Activated CD8-positive, alpha-beta memory T cell treated with anti-CD3 and anti-CD28 coated beads, Interleukin-2, amount 50 U/mL, for 1 hour (primary cell): ENCODE results near the gene TMPRSS6.

Source experiments
- DNase-seq: peaks from one replicate; pipeline ENCODE4 v3.0.0-alpha.2; 2020; ENCODE audit errors: extremely low read depth

Gene TMPRSS6

DNA sequence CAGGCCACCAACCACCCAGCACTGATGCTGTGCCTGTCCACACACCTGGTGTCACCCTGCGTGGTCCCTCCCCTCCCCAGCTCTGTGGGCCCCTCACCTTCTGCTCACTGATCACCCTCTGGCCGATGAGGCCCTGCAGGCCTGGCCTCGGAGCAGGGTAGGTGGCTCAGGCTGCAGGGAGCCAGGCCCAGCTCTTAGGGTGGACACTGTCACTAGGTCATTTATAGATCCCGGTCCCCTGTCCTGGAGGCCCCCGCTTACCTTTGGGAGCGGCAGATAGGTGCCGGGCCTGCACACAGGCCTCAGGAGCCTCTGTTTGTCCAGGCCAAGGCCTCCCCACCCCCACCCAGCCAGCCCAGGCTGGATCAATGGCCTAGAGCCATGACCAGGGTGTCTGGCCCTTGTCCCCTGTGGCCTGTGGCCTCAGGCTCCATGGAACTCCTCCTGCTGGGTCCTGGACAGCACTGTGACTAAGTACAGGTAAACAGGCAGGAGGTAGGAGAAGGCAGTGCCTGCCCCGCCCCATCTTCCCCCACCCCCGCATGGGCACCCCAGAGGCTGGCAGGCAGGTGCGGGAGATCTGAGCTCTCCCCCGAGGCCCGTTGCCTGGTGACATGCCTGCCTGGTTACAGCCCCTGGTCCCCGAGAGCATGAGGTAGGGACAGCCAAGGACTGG, at the start of gene TMPRSS6:
TMPRSS6 (minus strand) TSS at position 472 of the 676 bp plus-strand sequence. CDS start 6,296 bp downstream, outside the sequence.
- no peak for DNase-seq

DNA sequence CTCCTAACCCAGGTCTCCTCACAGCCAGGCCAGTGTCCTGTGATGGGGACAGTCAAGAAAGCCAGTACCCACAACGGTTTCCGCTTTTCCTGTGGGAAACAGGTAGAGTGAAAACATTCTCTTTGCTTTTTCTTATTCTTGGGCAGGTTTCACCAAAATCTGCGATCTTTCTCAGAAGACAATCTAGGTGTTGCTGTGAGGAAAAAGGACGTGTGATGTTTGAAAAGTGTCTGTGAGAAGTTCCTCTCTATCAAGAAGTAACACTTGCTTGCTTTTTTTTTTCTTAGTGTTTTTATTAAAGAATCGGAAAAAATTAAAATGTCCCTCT, 49.4 kb upstream of the TMPRSS6 start:
- no peak for DNase-seq

DNA sequence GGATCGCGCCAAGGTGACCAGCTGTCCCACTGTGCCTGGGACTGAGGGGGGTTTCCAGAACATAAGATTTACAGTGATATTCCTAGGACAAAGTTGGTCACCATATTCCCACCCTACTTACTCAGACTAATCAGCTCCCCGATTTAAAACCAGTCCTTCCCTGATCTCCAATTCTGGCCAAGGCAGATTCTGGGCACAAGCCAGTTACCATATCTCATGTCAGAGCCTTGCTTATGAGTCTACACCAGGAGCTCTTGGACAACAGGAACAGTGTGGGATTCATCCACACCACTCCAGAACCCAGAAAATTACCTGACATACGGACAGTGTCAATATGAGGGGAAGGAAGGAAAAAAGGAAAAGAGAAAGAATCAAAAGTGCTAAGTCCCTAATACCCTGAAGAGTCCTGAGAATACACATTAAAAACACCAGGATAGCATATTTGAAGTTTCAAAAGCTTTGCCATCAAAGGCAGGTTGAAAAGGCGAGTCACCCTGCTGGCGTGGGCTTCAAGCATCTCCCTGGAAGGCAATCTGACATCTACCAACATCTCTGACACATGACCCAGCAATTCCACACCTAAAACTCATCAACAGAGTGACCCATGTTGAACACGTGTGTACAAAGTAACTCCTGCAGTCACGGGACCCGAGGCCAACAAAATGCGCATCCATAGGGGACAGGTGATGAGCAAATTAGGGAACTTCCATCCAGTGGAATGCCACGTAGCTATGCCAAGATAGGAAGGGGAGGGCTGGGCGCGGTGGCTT, 48.2 kb upstream of the TMPRSS6 start:
- no peak for DNase-seq

DNA sequence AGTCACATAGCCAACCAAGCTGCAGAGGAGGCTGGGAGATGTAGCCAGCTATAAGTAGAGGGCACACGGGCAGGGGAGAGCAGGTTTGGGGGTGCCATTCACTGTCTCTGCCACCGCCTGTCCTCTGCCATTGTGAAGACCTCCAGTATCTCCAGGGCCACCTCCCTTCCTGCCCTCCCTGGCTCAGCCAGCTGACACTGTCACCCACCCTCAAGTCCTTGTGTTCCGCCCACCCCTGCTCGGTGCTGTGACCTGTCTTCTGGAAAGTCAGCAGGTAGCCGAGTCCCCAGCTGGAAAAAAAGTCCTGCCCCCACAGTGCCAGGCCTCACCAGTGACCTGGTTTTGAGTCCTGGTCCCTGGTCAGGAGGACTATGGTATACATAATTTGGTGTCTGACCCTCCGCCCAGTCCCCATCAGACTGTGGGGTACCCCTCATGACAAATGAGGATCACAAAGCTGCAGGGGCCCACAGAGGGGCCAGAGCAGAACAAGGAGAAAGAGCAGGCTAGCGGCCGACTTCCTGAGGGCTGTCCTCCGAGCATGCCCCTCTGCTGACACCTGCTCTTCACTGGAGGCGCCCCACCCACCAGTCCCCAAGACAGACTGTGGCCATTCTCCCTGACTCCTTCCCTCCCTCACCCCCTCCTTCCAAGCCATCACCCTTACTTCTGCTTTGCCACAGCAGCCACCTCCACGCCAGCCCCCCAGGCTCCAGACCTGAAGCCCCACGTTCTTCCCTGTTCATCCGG, 47.3 kb upstream of the TMPRSS6 start:
- DNase-seq = no peak

DNA sequence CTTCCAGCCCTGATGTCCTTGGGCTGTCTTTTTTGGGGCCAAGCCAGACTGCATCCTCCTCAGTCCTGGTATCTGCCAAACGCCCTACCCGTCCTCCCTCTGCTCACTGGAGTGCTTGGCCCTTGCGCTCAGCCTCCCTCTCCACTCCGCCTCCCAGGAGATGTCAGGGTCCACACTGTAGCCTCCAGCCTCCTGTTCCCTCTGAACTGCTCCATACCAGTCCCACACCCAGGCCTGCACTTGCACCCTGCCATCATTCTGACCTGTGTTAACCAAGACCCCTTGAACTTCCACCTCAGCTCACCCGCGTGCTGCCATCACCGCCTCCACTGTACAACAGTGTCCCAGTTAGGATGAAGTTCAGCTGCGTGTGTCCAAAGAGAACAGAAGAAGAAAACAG, 46.5 kb upstream of the TMPRSS6 start:
- DNase-seq = no peak

DNA sequence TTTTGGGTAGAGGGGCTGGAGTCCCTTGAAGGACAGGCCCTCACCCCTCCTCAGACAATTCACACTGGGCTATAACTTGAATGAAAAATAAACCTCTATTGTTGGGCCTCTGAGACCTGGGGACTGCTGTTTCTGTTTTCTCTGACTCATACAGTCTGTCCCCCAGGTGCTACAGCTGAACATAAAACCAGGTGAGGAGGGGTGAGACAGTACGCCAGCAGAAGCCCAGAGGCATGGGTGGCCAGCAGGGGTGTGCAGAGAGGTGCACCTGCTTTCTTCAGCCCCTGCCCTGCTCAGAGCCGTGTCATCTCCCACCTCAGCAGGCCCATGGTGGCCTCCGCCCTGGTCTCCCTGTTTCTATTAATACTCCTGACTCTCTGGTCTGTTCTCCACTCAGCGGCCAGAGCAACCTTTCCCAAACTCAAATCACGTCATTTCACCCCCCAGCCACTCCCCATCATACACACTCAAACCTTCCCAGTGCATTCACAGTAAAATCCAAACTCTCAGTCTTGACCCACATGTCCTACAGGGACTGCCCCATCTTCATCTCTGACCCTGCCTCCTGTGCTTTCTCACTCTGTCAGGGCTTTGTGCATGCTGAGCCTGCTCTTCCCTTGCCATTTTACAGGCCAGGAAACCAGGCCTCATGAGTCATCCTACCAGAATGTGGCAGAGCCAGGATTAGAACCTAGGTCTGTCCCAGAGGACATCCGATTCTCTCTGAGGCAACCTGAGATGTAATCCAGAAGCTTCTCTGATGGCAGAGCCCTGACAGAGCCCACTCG, 45.6 kb upstream of the TMPRSS6 start:
- no peak for DNase-seq

DNA sequence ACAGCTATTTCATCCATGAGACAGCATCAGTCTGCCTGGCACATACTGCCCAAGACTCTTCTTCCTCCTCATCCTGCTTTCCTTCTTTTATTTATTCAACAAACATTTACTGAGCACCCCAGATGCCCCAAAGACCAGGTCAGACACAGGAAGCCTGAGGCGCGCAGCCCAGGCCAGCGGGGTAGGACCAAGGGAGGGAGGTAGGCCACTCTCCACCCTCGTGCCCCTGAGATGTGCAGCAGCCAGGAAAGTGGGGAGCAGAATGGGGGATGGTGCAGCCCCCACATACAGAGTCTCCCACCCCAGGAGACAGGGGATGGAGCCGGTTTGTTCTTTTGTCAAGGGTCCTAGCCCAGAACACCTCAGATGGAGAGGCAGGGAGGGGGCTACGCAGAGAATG, 44.4 kb upstream of the TMPRSS6 start:
- no peak for DNase-seq

DNA sequence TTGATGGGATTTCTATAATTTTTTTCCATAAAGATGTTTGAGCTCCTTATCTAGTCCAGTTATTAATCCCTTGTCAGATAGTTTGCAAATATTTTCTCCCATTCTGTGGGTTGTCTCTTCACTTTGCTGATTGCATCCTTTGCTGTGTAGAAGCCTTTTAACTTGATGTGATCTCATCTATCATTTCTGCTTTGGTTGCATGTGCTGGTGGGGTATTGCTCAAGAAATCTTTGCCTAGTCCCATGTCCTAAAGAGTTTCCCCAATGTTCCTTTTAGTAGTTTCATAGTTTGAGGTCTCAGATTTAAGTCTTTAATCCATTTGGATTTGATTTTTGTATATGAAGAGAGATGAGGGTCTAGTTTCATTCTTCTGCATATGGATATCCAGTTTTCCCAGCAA, 41.9 kb upstream of the TMPRSS6 start:
- no peak for DNase-seq

DNA sequence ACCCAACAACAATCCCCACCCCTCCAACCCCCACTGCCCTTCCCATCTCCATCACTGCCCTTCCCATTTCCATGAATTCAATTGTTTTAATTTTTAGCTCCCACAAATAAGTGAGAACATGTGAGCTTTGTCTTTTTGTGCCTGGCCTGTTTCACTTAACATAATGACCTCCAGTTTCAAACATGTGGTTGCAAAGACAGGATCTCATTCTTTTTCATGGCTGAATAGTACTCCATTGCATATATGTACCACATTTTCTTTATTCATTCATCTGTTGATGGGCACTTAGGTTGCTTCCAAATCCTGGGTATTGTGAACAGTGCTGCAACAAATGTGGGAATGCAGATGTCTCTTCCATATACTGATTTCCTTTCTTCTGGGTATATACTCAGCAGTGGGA, 41.2 kb upstream of the TMPRSS6 start:
- no peak for DNase-seq

DNA sequence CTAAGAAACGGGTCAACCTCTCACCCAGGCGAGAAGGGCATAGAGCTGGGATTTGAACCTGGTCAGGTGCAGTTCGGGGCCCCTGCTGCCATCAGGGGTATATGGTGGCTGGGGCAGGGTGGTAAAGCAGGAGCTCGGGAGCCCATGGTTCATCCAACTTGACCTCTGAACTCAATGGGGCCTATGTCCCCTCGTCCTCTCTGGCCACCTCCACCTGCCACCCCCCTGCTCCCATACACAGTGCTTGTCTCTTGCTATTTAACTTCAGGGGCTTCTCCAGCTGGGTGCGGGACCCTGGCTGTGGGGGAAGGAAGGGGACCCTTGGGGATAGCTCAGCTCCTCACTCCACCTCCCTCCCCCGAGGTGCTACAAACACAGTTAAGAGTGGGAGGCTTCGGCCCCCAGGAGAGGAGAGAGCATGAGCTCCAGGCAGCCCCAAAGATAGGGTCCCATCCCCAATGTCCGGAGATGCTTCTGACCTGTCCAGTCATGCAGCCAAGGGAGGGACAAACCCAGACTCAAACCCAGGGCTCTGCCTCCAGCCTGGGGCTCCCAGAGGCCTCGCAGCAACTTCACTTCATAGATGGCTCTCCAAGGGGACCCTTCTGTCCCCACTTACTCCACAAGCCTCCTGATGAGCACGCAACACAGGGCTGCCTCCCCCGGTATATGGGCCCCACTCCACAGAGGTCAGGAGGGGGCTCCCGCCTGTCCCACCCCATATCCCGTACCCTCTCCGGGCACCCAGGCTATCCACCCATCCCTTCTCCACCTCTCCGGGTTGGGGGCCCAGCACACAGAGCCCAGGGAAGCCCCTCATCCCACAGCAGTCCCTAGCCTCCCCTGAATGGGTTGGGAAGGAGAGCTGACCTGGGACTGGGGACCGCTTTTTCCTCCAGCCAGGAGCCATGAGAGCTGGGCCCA, 39.5 kb upstream of the TMPRSS6 start:
- no peak for DNase-seq

DNA sequence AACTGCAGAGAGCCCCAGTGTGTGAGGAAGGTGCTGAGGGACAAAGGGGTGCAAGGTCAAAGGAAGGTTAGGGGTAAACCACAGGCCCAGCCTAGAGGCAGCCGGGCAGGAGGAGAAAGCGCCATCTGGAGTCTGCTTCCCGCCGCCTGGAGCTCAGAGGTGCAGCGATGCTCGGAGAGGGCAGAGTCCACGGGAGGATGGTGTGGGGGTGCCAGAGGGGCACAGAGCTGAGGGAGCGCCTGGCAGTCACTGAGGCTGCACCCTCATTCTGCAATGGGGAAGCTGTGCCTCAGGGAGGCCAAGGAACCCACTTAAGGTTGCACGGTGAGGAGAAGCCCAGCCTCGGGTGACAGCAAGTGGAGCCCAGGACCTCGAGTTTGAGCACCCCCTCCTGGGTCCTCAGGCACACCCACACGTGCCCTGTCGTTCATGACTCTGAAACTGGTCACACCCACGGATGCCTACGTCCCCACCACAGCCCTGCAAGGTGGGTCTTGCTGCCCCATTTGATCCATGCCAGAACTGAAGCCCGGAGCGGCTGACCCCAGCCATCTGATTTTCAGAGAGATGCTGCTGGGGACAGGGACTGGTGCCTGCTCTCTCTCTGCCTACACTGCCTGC, 38.6 kb upstream of the TMPRSS6 start:
- DNase-seq = no peak

DNA sequence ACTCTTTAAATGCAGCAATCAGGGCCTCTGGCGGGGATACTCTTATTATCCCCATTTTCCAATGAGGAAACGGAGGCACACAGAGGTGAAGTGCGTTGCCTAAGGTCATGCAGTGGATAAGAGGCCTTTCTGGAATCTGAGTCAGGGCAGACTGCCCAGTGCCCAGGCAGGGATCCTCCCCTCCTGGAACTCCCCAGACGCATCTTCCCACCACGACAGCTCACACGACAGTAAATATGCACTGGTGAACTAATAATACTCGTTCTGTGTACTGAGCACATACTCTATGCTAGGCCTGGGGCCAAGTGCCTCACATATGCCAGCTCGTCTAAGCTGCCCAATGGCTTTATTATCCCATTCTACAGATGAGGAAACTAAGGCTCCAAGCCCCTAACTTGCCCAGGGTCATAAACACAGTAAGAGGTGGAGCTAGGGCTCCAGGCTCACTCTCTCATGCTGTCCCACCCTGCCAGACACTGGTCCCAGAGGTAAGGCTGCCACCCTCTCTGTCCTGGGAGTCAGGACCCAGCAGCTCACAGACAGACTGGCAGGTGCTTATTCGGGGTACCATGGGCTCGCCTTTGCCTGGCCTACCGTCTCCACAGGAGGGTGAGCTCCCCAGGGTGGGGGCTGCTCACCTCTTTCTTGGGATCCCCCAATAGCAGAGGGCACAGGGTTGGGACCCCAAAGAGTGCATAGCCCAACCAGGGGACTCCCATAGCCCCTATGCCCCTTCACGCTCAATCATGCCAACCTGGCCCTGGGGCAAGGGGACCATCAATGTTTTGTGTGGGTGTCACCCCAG, 37.9 kb upstream of the TMPRSS6 start:
- DNase-seq = no peak

DNA sequence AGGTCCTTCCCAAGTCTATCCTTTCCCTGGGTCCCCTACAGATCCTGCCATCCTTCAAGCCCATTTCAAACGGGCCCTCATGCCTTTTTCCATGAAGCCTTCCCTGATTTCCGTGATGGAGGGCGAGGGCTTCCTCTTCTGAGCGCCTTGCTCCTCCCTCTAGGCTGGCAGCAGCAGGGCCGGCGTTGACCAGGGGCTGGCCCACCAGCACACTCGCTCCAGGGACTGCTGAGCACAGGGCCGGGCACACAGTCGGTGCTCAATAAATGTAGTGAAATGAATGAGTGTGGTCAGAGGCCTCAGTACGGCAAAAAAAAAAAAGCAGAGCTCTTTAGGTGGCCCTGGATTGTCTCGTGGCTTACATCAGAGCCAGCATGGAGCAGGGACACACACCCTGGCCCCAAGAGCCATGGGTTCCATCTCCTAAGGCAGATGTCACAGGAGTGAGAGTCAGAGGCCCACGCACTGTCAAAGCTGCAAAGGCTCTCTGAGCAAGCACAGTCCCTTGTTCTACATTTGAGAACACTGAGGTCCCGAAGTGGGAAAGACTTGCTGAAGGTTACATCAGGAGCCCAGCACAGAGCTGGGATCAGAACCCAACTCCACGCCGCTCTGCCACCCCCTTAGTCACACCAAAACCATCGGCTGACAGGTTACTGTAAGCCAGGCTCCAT, 37.1 kb upstream of the TMPRSS6 start:
- no peak for DNase-seq

DNA sequence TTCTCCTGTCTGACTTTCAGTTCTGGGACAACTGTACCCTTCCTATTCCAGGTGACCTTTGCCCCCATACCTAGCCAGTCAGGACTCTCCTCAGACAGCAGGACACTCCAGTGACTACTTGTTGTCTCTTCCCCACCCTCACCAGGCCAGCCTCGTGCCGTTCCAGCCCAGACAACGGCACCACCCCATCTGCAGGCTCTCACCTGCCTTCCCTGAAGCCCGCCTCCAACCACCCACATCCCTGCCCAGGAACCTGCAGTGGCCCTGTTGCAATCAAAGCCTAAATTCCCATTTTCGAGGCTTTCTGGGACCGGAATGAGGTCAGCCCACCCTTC, 36.5 kb upstream of the TMPRSS6 start:
- DNase-seq = no peak

DNA sequence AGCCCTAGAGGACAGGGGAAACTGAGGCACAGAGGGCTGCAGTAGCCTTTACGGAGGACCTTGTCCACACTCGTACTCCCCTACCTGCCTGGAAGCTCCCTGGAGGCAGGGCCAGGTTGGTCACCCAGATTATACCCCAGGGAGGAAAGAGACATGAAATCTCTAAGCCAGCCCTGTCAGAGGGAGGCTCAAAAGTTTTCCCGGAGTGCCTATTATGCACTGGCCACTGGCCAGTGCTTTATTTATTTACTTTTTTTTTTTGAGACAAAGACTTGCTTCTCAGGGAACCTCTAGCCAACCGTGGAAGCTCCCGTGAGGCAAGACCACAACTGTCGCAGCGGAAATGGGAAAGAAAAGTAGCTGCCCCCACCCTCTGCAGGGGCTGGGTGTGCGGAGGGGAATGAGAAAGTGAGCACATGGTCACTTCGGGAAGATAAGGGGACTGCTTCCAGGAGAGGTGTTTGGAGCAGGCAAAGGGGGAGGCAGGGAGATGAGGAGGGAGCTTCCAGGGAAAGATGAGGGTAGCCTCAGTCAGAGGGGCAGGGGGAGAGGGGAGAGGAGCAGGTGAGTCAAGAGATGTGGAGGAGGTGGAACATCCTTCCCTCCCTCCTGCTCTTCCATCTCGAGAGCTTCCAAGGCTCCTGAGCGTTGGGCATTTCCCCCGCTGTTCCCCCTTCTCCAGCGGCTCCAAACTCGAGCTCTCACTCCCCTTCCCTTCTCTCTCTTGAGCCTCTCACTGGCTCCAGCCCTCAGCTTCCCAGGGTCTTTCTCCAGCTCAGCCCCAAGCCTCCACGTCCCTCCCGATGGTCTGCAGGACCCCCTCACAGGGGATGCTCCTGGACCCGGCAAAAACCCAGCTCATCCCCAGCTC, 35.9 kb upstream of the TMPRSS6 start:
- no peak for DNase-seq

DNA sequence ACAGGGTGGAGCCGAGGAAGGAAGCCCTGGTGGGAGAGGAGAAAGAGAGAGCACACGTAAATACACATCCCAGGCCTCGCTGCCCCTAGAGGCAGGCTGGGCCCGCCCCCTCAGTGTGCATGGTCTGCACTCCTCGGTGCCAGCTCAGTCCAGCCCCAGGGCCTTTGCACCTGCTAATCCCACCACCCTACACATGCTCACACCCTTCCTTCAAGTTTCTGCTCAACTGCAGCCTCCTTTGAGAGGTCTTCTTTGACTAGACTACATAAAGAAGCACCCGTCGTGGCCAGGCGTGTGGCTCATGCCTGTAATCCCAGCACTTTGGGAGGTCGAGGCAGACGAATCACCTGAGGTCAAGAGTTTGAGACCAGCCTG, 34.7 kb upstream of the TMPRSS6 start:
- DNase-seq = no peak

DNA sequence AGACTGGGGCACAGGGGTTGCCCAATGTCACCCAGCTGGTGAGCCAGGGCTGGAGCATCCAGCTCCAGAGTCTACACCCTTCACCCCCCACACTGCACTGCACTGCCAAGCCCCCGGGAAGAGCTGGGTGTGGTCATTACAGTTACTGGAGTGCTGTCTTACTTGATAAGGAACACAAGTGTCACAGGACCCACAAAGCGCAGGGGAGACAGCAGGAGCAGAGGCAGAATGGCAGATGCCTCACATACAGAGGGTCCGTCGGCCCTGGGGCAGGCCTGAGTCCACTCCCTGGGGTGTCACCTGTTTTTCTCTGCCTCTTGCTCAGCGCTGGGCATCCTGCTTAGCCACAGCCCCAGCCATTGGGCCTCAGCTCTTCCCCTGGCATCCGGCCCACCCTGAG, 32.5 kb upstream of the TMPRSS6 start:
- DNase-seq = no peak

DNA sequence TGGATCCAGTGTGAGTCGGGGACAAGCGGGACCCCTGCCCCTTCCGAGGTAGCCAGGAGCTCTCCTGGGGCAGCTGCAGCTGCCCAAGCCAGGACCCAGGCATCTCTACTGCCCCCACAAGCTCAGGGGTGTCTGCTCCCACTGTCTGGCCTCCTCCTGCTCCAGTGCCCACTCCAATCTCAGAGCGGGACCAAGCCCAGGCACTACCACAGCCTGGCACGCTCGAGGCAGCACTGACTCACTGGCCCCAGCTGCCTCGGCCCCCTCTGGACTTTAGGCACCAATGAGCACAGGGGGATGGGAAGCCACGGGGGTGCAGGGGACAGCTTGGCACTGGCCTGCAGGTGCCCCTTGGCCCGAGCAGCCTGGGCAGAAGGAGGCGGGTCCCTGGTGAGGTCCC, 32.0 kb upstream of the TMPRSS6 start:
- no peak for DNase-seq
